Choroid plexus epithelial cell (primary cell): Measurements from ENCODE around the gene WNT3A.

ENCODE experiments used
- DNase-seq: peaks from one replicate; pipeline ENCODE4 v3.0.0-alpha.2; 2010; ENCODE audit warnings: low read depth
- H3K4me3 ChIP-seq: 2 replicates; pipeline ENCODE4 v1.5.1; 2011; ENCODE audit warnings: low read depth, mild to moderate bottlenecking, control low read depth, low read length, moderate library complexity
- CTCF ChIP-seq: conservative IDR thresholded peaks from 2 replicates; pipeline ENCODE4 v1.5.1; 2011; ENCODE audit warnings: low read depth, mild to moderate bottlenecking, control low read depth, inconsistent platforms, low read length, moderate library complexity

Gene WNT3A

GRCh38 chr1:228098323-228098931 lies 91.6 kb downstream of the WNT3A start:
- no peak for DNase-seq
- no peak overlapping the region for H3K4me3 ChIP-seq
- no peak for TF ChIP-seq CTCF

GRCh38 chr1:228099331-228099732 lies 92.5 kb downstream of the WNT3A start:
- DNase-seq = no peak
- no peak overlapping the region for H3K4me3 ChIP-seq
- TF ChIP-seq CTCF = no peak

GRCh38 chr1:228100822-228101613 lies 94.2 kb downstream of the WNT3A start:
- TF ChIP-seq CTCF = no peak
- DNase-seq = no peak
- no peak overlapping the region for H3K4me3 ChIP-seq

GRCh38 chr1:228101614-228101993 lies 94.8 kb downstream of the WNT3A start:
- H3K4me3 ChIP-seq = peak overlapping the region; percentile 99
- TF ChIP-seq CTCF = no peak
- DNase-seq = no peak

GRCh38 chr1:228101994-228102790 lies 95.4 kb downstream of the WNT3A start:
- DNase-seq = peak; percentile 32
- peak overlapping the region; percentile 99 for H3K4me3 ChIP-seq
- peak; percentile 38 for TF ChIP-seq CTCF

GRCh38 chr1:228102791-228103620 lies 96.2 kb downstream of the WNT3A start, which contains the start of gene C1orf35:
C1orf35 (minus strand) TSS chr1:228103325; CDS start chr1:228103227, 98 bp downstream.
- TF ChIP-seq CTCF = no peak
- H3K4me3 ChIP-seq = peak within 1 kb of the TSS; percentile 99
- peak; percentile 92 for DNase-seq
